K562 (cell line): ENCODE data around the gene TDRD12. TPM values are rescaled to one million over a fixed set of nuclear protein-coding genes. Genes with fewer than 3 reads are reported as not detected.
A peak's percentile ranks its signal among the peaks of the same experiment; 100 is the strongest.

Experiments
- ATAC-seq: fragments of 200-7000 bp; cut with Tn5 transposase; 3 replicates; pipeline ENCODE4 v1.9.1; 2020; ENCODE audit warnings: moderate library complexity
- BruUV-seq: library from RNA; stranded (reverse); fragments of 400-500 nt; replicated peaks from 2 replicates; lab custom pipeline; 2021; lab: Mats Ljungman, UMichigan
- CTCF ChIA-PET: fragments of 300-600 bp; formaldehyde crosslinking; extraction: SDS; loops from one replicate; lab custom pipeline; 2021; ENCODE audit warnings: low intra/inter-chr PET ratio; lab: Yijun Ruan, JAX
- POLR2A ChIA-PET: fragments of 300-600, 350-650 bp; sonication (Branson Sonifier 250); formaldehyde crosslinking; extraction: SDS; loops from one replicate; lab custom pipeline; 2021; ENCODE audit warnings: antibody characterized with exemption, inconsistent platforms; lab: Yijun Ruan, JAX
- DNase-seq, 4 experiments: peaks; one replicate each; pipeline versions ENCODE4 v3.0.0 to v3.0.0-alpha.2; 2011 to 2018; ENCODE audit warnings: low spot score in 3 of 4, mixed read lengths in 3 of 4; ENCODE audit errors: extremely low read depth in 1 of 4
- FAIRE-seq: peaks from 2 replicates; lab custom pipeline; 2011; peaks lifted over from hg19 to GRCh38; lab: Jason Lieb, UNC
- H2AFZ ChIP-seq: 2 replicates; pipeline ENCODE4 v1.6.0; 2011; ENCODE audit warnings: low read depth, low read length, control low read depth, inconsistent platforms
- H3K27ac ChIP-seq: fragments of 200-600 bp; 3 replicates; pipeline ENCODE4 v1.8.0; 2011; ENCODE audit warnings: low read depth, mild to moderate bottlenecking, control low read depth, inconsistent platforms, low read length, moderate library complexity, mixed read lengths; ENCODE audit errors: extremely low read depth
- H3K27me3 ChIP-seq, 2 experiments: fragments of 300-600 bp in 1 of 2; 2 replicates in 1 of 2; 3 replicates in 1 of 2; pipeline versions ENCODE4 v1.6.0 to v1.8.0; 2011; ENCODE audit warnings: inconsistent platforms in 2 of 2, low read length in 2 of 2, mild to moderate bottlenecking in 1 of 2, mixed read lengths in 1 of 2, moderate library complexity in 1 of 2; ENCODE audit not compliant: control insufficient read depth in 2 of 2, insufficient read depth in 2 of 2
- H3K36me3 ChIP-seq: fragments of 300-600 bp; 3 replicates; pipeline ENCODE4 v1.8.0; 2011; ENCODE audit warnings: mild to moderate bottlenecking, low read length, inconsistent platforms; ENCODE audit not compliant: control insufficient read depth, insufficient read depth
- H3K4me1 ChIP-seq, 2 experiments: fragments of 200-600 bp in 1 of 2; replicated peaks in 1 of 2; 2 replicates in 1 of 2; 3 replicates in 1 of 2; pipeline versions ENCODE4 v1.5.1 to v1.8.0; 2011; ENCODE audit warnings: inconsistent platforms in 2 of 2, low read length in 2 of 2, mild to moderate bottlenecking in 1 of 2, mixed read lengths in 1 of 2, moderate library complexity in 1 of 2; ENCODE audit not compliant: control insufficient read depth in 2 of 2, insufficient read depth in 2 of 2
- H3K4me2 ChIP-seq: 2 replicates; pipeline ENCODE4 v1.6.1; 2011; ENCODE audit warnings: low read length, control low read depth, inconsistent platforms, mixed read lengths; ENCODE audit not compliant: insufficient read depth
- H3K4me3 ChIP-seq: fragments of 200-600 bp; sonication (generic), shearing (Covaris generic); 2 replicates; pipeline ENCODE4 v1.5.1; 2016; ENCODE audit warnings: control low read depth, inconsistent platforms
- H3K79me2 ChIP-seq: fragments of 200-600 bp; 3 replicates; pipeline ENCODE4 v1.8.0; 2011; ENCODE audit warnings: low read length, inconsistent platforms; ENCODE audit not compliant: control insufficient read depth, insufficient read depth
- H3K9ac ChIP-seq, 2 experiments: 2 replicates each; pipeline versions ENCODE4 v1.6.0 to v1.6.1; 2011; ENCODE audit warnings: low read depth in 2 of 2, low read length in 2 of 2, control low read depth in 1 of 2, inconsistent platforms in 1 of 2, mild to moderate bottlenecking in 1 of 2, mixed read lengths in 1 of 2; ENCODE audit not compliant: insufficient read depth in 1 of 2
- H3K9me1 ChIP-seq: one replicate; pipeline ENCODE4 v1.6.0; 2011; ENCODE audit warnings: inconsistent platforms, mild to moderate bottlenecking, low read length, moderate library complexity; ENCODE audit not compliant: control insufficient read depth, insufficient read depth
- H3K9me3 ChIP-seq: replicated peaks from 2 replicates; pipeline ENCODE4 v1.5.1; 2011; ENCODE audit warnings: low read depth, low read length, inconsistent platforms; ENCODE audit not compliant: control insufficient read depth, insufficient read depth
- H4K20me1 ChIP-seq: replicated peaks from 2 replicates; pipeline ENCODE4 v1.6.1; 2011; ENCODE audit warnings: low read length, inconsistent platforms, mixed read lengths; ENCODE audit not compliant: control insufficient read depth, insufficient read depth
- POLR3G ChIP-seq: IDR thresholded peaks from 2 replicates; pipeline ENCODE4 v1.6.1; 2011; ENCODE audit not compliant: insufficient read length, insufficient replicate concordance; ENCODE audit errors: extremely low read depth
- SAP30 ChIP-seq: fragments of 200-600 bp; sonication (generic); IDR thresholded peaks from 2 replicates; pipeline ENCODE4 v1.6.1; 2012; ENCODE audit warnings: borderline replicate concordance, low read depth, mild to moderate bottlenecking, moderate library complexity, low read length, control low read depth, inconsistent platforms; ENCODE audit not compliant: insufficient read depth, poor library complexity, severe bottlenecking
- ZNF785 ChIP-seq: fragments of 250-450 bp; sonication (Bioruptor Pico); IDR thresholded peaks from 2 replicates; pipeline ENCODE4 v1.4.0; 2020; ENCODE audit warnings: mild to moderate bottlenecking
- WGBS: fragments of 100-300 bp; shearing (Covaris generic); methylation state at CpG from one replicate; pipeline ENCODE4 v1.1.6; 2016; ENCODE audit warnings: low coverage, mixed read lengths; ENCODE audit not compliant: insufficient coverage; ENCODE audit errors: missing lambda C conversion rate; 5-methylcytosine and 5-hydroxymethylcytosine counted together
- in situ Hi-C: fragments of 300-500 bp; cut with MboI; formaldehyde crosslinking; loops from 4 replicates; pipeline ENCODE4 v1.15.0; 2018; ENCODE audit warnings: inconsistent platforms, mixed read lengths
- intact Hi-C: fragments of 100-400 bp; cut with micrococcal nuclease; formaldehyde crosslinking; loops from 2 replicates; pipeline ENCODE4 v1.14.2; 2022
- polyA plus RNA-seq, 8 experiments: library from polyadenylated mRNA; depleted of rRNA in 4 of 8; stranded (reverse) in 5 of 8; unstranded in 3 of 8; fragments of >200 nt; fragmentation: Nextera tagmentation in 2 of 8; fragmentation: Illumina TruSeq in 1 of 8; extraction: Ambion mirVana in 2 of 8; extraction: Trizol in 1 of 8; gene quantifications; 2 replicates each; pipeline versions ENCODE4 v1.2.1 to v1.2.3, GENCODE V29; 2011 to 2014; ENCODE audit warnings: inconsistent platforms in 1 of 8, missing spikeins in 1 of 8
- total RNA-seq, 7 experiments: library from RNA; depleted of rRNA in 6 of 7; stranded (reverse); fragments of >200 nt in 6 of 7; fragmentation: Illumina TruSeq in 2 of 7; extraction: Trizol in 2 of 7; gene quantifications; 2 replicates each; pipeline versions ENCODE4 v1.2.1 to v1.2.3, GENCODE V29; 2011 to 2021; ENCODE audit warnings: low replicate concordance in 1 of 7

TDRD12 gene
- total and polyA plus RNA-seq, 9 of the 15 experiments (the other 6 are each of a cell fraction or from before 2014, with no cell fraction given) = 0.03 TPM; not detected in 8

DNA sequence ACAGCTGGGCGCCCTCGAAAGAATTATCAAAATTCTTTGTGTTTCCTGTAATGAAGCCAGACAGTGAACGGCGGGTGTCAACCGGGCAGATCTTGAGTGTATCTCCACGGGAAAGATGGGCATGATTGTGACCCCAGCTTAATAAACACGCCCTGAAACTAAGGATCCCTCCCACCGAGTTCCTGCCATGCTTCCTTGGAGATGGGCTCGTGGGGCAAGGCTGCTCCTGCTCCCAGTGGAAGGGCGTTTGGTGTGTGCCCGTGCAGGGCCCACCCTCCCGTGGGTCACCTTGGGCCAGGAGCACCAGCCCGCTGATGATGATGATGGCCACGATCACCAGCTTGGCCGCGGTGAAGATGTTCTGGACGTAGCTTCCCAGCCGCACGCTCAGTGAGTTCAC, 142.6 kb downstream of the TDRD12 start:
- TF ChIP-seq POLR3G (no peak), SAP30 (peak; percentile 24)
- peaks cover 0 to 16% of the 10 kb centered on the region in 2 experiments; a peak in 1 of 5 replicates for H3K4me1 ChIP-seq
- no peak overlapping the region for H3K4me2 ChIP-seq
- ChIA-PET POLR2A (no interaction called here), CTCF (no interaction called here)
- H4K20me1 ChIP-seq = no peaks in the 10 kb centered on the region
- no peak overlapping the region for H3K27ac ChIP-seq
- H3K36me3 ChIP-seq = no peaks in the 10 kb centered on the region
- no peaks in the 10 kb centered on the region for H3K79me2 ChIP-seq
- FAIRE-seq (no peak), DNase-seq (no peak), ATAC-seq (no peak)
- H2AFZ ChIP-seq = no peak overlapping the region
- intact Hi-C loops = no loop called here
- in situ Hi-C loops = no loop called here
- WGBS = 13% methylated on average over 19 of the region's 19 CpGs
- H3K9ac ChIP-seq = no peak overlapping the region; a peak in 1 of 4 replicates
- H3K27me3 ChIP-seq = peaks cover 28 to 64% of the 10 kb centered on the region in 2 experiments; a peak in 4 of 5 replicates
- BruUV-seq = no TSS peak
- H3K9me1 ChIP-seq = no peaks in the 10 kb centered on the region
- no peaks in the 10 kb centered on the region for H3K9me3 ChIP-seq
- no peak overlapping the region for H3K4me3 ChIP-seq

DNA sequence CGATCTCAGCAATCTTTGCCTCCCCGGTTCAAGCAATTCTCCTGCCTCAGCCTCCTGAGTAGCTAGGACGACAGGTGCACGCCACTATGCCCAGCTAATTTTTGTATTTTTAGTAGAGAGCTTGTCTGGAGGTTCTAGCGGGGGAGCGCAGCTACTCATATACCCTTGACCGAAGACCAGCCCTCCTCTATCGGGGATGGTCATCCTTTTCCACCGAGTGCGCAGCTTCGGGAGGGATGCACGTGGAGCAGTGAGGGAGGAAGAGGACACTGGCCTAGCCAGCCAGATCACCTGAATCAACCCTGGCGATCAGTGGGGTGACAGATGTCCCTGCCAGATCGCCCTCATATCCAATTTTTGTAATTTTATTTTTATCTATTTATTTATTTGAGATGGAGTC, 143.2 kb downstream of the TDRD12 start:
- no peaks in the 10 kb centered on the region for H3K9me3 ChIP-seq
- H3K27ac ChIP-seq = no peak overlapping the region
- FAIRE-seq (no peak), DNase-seq (no peak), ATAC-seq (no peak)
- intact Hi-C loops (no loop called here), in situ Hi-C loops (no loop called here)
- H3K79me2 ChIP-seq = no peaks in the 10 kb centered on the region
- POLR2A ChIA-PET = no interaction called here
- H2AFZ ChIP-seq = no peak overlapping the region
- 21% methylated on average over 13 of the region's 14 CpGs for WGBS
- no peaks in the 10 kb centered on the region for H3K9me1 ChIP-seq
- peaks cover 0 to 16% of the 10 kb centered on the region in 2 experiments; a peak in 1 of 5 replicates for H3K4me1 ChIP-seq
- H3K4me3 ChIP-seq = no peak overlapping the region
- no peak overlapping the region for H3K9ac ChIP-seq
- CTCF ChIA-PET = no interaction called here
- no peak for TF ChIP-seq ZNF785 (CRISPR knock-in tag)
- TF ChIP-seq, all 486 proteins: peak for 0
- BruUV-seq = no TSS peak
- peaks cover 24 to 63% of the 10 kb centered on the region in 2 experiments; a peak in 4 of 5 replicates for H3K27me3 ChIP-seq
- H4K20me1 ChIP-seq = no peaks in the 10 kb centered on the region
- H3K4me2 ChIP-seq = no peak overlapping the region
- no peaks in the 10 kb centered on the region for H3K36me3 ChIP-seq
